GM20431 (cell line): ENCODE data around the gene RGP1.

Experiments
- in situ Hi-C: fragments of 300-500 bp; cut with MseI, MboI; formaldehyde crosslinking; loops from one replicate; pipeline ENCODE4 v1.15.0; 2020; ENCODE audit warnings: low sequenced_read_pairs; ENCODE audit not compliant: unreplicated experiment

The RGP1 gene

DNA sequence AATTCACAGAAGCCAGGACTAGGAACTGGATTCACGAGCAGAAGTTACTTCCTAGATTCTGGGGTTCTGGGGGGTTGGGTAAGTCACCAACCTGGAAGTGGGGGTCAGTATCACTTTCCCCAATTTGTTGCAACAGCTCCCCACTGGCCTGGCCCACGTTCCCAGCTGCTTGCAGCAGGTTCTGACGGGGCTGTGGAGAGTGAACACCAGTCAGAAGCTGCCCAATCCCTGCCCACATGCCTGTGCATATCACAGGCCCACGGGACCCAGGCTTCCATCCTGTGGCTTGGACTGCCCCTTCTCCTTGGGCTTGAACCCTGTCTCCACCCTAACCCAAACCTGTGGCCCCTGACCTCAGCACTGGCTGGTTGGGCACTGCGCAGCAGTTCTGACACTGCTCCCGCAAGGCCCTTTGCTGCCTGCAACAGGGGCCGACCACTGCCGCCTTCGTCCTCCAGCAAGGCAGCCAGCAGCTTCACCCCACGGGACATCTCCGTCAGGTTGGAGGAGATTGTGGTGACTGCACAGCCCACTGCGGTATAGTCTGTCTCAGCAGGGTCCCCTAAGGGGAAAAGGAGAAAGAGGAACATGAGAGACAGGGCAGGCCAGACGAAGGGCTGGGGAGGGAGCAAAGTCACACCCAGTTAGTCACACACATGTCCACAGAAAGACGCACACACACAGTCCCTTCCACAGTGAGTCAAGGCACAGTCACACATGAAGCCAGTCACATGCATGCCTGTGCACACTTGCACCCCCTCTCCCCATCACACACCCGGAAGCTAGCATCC lies 30.2 kb upstream of the RGP1 start:
- in situ Hi-C loops, result no loop called here

DNA sequence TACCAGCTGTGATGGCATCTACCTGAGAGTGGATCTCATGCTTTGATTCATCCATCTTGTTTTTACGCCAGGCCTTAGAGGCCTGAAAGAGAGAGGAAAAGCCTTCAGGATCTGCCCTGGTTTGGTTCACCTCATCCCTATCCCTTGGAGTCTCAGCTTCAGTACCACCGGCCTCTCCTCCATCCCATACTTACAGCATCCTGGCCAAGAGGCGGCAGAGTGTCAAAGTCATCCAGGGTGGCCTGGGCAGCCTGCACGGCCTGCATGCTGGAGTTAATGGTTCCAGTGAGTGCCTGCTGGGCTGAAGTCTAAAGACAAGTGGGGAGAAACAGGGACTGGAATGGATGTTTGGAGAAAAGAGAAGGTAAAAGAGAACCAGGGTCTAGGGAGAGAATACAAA lies 29.5 kb upstream of the RGP1 start:
- in situ Hi-C loops, result no loop called here

DNA sequence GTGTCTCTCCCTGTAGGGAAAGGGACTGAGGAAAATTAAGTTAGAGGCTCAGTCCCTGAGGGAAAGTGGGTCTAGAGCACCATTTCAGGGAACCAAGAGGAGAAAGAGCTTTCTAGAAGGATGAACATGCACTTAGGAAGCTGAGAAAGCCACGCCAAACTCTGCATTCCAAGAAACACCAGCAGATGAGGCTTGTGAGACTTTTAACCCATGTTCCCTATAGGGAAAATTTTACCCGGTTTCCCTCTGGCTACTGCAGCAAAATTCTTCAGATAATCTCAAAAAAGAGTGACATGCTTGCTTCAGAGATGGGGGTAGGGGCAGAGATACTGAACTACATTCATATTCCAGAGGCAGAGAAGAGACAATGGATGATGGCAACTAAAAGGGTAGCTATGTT lies 25.7 kb upstream of the RGP1 start:
- in situ Hi-C loops, result no loop called here

DNA sequence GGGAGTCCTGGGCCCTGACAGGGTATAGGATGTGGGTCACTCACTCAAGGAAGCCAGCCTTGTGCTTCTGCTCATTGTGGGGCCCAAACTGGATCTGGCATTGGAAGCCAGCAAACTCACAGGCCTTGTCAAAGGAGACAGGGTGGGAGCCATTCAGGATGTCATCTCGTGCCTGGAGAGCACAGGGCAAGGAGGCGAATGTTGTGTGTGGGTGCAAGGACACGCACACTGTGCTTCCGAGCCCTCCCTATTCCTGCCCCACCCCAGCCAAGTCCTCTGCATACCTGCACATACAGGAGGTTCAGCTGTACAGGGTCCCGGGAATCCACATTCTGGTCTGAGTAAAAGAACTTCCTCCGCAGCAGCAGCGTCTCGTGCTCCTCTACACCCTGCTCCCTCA lies 25.2 kb upstream of the RGP1 start:
- in situ Hi-C loops, result no loop called here

DNA sequence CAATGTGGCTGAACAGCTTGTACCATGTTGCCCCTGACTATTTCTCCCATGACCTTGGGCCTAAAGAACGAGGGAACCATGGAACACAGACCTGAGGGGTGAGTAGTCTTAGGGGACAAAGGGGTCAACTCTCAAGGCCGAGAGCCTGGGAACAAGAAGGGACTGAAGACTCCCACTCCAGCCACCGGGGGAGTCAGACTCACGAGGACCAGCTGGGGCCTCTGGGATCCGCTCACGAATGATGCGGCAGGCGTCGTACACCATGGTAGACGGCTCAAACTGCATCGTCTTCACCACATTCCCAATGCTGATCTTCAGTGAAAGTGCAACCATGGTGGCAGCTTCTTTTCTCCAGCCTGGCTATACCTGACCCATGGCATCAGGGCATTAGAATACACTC lies 23.7 kb upstream of the RGP1 start:
- in situ Hi-C loops, result no loop called here

DNA sequence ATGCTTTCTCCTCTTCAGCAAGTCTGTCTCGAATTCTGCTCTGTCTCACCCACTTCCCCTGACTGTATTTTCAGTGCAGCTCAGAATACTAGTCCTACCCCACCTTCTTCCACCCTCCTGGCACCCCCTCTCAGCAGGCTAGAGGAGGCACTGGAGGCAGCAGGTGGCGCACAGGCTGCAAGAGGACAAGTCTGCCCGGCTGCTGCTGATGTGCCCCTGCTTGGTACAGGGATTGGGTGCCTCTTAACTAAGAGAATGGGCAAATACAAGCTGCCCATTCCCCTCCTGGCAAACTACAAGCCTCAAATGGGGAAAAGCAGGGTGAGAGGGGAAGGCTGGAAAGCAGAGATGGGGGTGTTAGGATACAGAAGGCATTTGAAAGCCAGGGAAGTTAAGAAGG lies 22.2 kb upstream of the RGP1 start:
- in situ Hi-C loops, result no loop called here

DNA sequence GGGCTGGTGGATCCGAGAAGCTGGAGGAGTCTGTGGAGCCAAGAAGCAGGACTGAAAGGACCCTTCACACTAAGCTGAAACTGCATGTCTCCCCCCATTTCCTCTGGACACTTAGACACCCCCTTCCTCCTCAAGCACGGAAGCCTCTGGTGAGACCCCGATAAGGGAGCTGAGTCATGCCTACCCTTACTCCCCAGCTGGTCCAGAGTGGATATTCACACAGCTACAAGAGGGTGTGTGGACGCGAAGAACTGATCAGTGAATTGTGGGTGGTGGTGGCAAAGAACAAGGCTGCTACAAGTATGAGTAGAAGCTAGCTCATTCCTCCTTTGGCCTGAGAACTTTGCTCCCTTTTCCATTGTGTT lies 21.4 kb upstream of the RGP1 start:
- in situ Hi-C loops, result no loop called here

DNA sequence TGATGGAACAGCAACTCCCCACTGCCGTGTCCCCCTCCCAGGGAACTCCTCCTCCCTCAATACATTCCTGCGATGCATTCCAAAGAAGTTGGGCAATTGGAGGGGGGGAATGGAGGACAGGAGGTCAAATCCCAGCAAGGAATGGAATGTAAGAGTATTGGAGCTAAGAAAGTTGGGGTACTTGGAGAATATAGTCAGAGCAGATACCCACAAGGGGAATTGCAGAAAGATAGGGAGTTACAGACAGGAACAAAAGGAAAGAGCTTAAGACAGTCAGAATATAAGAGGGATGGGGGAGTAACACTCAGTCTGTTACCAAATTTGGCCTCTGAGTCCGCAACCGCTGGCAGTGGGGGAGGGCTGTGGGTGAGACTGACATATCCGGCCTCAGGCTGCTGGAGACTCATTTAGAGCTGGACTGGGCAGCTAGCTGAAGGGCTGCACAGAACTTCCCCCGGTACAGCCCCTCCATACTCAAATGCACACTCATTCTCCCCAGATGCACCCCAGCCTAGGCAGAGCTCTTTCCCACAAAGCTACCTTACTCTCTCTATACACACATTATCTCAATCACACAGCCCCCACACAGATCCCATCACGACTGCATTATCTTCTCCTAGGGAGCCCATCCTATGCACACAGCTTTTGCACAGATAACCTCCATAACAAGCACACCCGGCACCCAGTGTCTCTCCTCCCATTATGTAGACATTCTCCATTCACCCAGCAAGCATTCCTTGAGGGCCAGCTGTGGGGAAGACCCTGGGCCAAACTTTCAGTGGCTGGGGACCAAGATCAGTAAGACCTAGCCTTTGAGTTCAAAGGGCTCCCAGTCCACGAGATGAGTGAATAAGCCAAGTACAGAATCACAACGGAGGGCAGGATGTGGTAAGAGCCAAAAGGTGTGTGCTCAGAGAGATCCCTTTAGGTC lies 20.8 kb upstream of the RGP1 start:
- in situ Hi-C loops, result no loop called here

DNA sequence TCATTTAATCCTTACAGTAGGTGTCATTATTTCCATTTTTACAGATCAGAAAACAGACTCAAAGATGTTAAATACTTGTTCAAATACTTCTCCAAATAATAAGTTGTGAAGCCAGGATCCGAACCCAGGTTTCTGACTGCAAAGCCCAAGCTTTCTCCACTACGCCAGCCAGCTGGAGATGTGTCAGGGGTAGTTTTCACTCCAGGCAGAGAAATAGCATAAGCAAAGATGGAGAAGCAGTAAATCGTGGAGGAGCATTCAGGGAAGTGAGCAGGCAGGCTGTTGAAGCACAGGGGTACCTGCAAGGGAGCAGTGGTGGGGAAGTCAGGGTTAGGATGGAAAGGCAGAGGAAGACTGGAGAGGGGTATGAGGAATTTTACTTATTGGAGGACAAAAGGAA lies 20.0 kb upstream of the RGP1 start:
- in situ Hi-C loops, result no loop called here

DNA sequence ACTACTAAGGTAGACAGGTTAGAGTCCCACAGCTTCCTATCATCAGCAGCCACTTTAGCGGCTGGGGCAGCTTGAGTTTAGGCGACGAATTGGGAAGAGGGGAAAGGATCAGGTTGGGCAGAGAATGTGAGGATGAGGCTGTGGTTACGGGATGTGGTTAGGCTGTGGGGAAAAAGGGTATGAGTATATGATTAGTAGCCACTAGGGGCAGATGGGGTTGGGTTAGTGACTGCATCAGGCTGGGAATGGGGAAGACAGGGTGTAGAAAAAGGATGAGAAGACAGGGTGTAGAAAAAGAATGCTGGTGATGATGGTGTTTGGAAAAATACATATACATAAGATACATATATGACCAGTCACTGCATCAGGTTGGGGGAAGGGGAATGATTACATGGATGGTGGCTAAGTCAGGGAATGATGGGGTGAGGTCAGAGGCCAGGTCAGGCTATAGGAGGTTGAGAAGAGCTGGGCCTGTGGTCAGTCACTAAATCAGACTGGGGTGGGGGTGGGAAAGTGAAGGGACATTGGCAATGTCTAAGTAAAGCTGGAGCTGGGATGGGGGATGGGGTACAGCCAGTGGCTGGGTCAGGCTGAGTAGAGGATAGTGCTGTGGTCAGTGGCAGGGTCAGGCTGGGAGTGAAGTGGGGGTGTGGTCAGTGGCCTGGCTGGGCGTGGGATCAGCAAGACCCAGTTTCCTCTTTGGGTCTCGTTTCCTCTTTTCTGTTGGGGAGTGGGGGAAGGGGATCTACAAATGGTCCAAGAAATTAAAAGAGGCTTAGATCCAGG lies 19.2 kb upstream of the RGP1 start:
- in situ Hi-C loops, result no loop called here

DNA sequence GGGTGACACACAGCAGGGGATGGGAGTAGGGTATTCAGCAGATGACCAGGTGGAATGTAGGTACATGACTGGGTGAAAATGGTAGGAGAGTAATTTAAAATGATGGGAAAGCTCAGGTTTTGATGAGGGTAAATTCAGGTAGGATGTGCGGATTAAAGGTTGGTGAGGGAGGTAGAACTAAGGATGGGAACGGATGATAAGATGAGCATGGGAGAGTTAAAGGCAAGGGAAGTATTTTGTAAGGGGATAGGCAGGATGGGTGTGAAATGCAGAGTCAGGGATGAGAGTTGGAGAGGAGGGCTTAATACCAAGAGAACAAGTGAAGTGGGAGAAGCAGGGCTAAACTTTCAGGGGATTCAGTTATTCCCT lies 18.6 kb upstream of the RGP1 start:
- in situ Hi-C loops, result no loop called here

DNA sequence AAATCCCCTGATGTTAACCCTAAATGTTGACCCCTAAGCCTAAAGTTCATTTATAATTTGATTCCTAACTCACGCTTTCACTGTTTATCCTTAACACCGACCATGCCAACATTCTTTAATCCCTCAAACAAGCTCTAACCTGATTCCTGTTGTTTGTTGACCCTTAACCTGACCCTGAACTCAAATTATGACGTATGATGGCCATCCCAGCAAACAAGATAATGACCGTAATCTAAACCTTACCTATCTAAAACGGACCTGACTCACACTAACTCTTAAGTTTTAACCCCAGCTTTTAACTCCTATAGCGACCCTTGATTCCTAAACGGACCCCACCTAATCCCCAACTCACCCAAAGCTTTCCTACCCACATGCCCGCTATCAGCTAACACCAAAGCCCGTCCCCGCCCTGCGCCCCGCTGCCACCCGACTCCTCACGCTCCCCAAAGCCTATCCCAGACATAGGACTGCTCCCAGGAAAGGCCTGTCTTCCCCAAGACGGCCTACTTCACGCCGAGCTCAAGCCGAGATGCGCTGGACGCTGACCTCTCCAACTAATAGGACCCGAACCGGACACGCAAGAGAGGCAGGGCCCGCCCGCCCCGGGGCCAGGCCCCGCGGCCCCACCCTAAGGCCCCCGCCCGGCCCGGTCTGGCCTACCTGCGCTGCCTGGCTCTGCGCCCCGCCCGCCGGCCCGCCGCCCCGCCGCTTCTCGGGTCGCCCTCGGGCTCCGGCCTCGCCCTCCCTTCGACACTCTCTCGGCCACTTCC lies 17.5 kb upstream of the RGP1 start:
- in situ Hi-C loops, result no loop called here

DNA sequence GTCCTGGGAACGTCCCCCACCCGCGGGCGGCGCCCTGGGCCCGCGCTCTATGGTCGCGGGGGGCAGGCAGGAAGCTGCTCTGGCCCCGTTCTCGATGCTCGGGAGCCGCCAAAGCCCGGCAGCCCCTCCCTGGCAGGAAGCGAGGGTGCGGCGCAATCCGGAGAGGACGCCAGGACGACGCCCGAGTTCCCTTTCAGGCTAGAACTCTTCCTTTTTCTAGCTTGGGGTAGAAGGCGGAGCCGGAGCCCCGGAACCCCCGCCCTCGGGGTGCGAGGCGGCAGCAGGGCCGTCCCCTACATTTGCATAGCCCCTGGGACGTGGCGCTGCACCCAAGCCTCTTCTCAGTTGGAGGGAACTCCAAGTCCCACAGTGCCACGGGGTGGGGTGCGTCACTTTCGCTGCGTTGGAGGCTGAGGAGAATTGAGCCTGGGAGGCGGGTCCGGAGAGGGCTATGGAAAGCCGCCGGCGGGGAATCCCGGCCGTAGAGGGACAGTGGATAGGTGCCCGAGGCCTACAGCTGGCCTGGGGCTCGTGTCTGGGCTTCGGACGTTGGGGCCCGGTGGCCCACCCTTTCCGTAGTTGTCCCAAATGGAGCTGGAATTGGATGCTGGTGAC lies 16.8 kb upstream of the RGP1 start, which contains the start of the genes CREB3 and TLN1:
CREB3 (plus strand) TSS at position 482 of the 615 bp plus-strand sequence; CDS start at position 589, 107 bp downstream.
TLN1 (minus strand) TSS at position 11 of the 615 bp plus-strand sequence. CDS start 6,501 bp downstream, outside the sequence.
- in situ Hi-C loops, result no loop called here

DNA sequence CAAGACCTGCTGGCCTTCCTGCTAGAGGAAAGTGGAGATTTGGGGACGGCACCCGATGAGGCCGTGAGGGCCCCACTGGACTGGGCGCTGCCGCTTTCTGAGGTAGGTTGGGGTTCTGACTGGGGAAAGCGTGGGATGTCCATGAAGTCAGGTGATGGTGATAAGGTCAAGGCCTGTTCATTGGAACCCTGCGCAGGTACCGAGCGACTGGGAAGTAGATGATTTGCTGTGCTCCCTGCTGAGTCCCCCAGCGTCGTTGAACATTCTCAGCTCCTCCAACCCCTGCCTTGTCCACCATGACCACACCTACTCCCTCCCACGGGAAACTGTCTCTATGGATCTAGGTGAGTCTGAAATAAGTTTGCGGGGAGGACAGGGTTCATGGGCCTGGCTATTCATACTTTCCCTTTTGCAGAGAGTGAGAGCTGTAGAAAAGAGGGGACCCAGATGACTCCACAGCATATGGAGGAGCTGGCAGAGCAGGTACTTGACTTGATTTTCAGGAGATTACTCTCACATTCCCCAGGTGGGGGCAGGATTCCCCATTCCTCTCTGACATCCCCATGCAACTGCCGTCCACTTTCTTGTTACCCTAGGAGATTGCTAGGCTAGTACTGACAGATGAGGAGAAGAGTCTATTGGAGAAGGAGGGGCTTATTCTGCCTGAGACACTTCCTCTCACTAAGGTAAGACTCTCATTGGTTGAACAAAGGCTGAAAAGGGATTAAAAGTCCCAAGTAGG lies 16.1 kb upstream of the RGP1 start:
- in situ Hi-C loops, result no loop called here

DNA sequence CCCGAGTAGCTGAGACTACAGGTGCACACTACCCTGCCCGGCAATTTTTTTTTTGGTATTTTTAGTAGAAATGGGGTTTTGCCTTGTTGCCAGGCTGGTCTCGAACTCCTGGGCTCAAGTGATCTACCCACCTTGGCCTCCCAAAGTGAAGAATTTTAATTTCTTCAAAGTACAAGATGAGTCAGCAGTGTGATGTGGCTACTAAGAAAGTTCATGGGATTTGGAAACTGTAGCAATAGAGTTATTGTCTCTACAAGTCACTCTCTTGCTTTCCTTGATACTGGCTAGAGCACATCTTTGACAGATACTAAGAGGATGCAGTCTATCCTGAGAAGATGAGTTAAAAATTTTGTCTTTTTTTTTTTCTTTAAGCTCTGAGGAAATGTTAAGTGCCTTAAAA lies 15.0 kb upstream of the RGP1 start:
- in situ Hi-C loops, result no loop called here

DNA sequence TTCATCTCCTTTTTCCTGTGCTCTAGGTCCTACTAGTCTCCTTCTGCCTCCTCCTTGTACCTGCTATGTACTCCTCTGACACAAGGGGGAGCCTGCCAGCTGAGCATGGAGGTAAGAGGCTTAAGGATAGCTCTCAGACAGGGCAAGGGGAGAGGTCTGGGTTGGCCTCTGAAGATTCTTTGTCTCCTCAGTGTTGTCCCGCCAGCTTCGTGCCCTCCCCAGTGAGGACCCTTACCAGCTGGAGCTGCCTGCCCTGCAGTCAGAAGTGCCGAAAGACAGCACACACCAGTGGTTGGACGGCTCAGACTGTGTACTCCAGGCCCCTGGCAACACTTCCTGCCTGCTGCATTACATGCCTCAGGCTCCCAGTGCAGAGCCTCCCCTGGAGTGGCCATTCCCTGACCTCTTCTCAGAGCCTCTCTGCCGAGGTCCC lies 12.9 kb upstream of the RGP1 start:
- in situ Hi-C loops, result no loop called here

DNA sequence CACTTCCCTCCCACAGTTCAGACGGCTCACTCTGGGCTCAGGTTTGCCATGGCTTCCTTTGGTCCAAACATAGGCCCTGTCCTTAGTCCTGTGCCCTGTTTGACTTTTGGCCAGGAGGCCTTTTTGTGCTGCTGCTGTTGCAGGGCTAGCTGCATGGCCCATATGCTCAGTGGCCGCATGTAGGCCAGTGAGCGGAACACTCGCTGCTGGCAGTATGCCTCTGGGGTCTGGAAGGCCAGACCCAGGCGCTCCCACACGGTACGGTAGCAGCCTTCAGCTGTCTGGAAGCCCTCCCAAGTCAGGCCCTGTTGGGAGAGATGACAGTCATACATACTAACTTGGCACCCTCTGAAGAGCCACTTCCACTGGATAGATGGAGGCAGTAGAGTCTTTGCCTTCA lies 11.9 kb upstream of the RGP1 start:
- in situ Hi-C loops, result no loop called here

DNA sequence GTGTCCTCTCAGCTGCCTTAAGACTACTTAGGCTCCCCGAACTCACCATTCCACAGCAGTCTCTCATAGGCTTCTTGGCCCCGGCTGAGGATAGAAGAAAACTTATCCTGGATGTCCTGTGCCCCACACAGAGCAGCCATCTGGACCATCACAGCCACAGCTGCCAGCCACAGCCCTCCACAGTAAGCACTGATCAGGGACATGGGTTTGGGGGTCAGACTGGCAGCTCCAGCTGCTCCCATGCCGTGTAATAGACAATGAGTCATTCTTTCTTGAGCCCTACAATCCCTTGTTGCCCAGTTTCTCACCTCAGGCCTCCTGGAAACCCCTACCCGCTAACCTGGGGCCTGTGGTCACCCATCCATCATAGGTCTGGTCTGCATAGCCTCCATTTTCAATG lies 10.9 kb upstream of the RGP1 start:
- in situ Hi-C loops, result no loop called here

DNA sequence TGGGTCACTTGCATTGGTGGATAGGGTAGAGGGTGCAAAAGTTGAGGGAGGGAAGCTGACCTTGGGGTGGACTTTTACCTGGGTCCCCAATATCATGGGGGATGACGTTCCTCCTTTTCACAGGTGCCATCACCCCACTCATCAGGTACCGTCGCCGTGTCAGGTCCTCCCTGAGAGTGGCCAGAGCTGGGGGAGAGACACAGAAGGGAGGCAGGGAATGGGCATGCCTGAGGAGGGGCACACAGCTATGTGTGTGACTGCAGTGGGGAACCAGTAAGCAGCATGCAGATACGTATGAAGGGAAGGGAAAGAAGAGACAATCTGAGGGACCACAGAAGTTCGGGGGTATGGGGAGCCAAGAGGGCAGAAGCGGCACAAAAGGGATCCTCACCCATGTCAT lies 10.2 kb upstream of the RGP1 start:
- in situ Hi-C loops, result no loop called here
